Endodermal cell (in vitro differentiated cells): Measurements from ENCODE around the gene PUS3. TPM values are rescaled to one million over a fixed set of nuclear protein-coding genes. Genes with fewer than 3 reads are reported as not detected.

Experiments
- DNase-seq: peaks from one replicate; pipeline ENCODE4 v3.0.0-alpha.2; 2017
- H3K27ac ChIP-seq: 2 replicates; pipeline ENCODE4 v1.5.1; 2013; ENCODE audit warnings: mild to moderate bottlenecking, low read depth, low read length, moderate library complexity
- H3K27me3 ChIP-seq: 2 replicates; pipeline ENCODE4 v1.6.1; 2013; ENCODE audit warnings: mild to moderate bottlenecking, low read length, moderate library complexity; ENCODE audit not compliant: insufficient read depth, control insufficient read depth, poor library complexity, severe bottlenecking
- H3K36me3 ChIP-seq: 2 replicates; pipeline ENCODE4 v1.7.0; 2013; ENCODE audit warnings: mild to moderate bottlenecking, low read length, moderate library complexity; ENCODE audit not compliant: control insufficient read depth, insufficient read depth
- H3K4me1 ChIP-seq: one replicate; pipeline ENCODE4 v1.7.0; 2013; ENCODE audit warnings: low read length; ENCODE audit not compliant: control insufficient read depth, insufficient read depth
- H3K4me3 ChIP-seq: 2 replicates; pipeline ENCODE4 v1.5.1; 2013; ENCODE audit warnings: mild to moderate bottlenecking, low read length, moderate library complexity
- H3K9ac ChIP-seq: 2 replicates; pipeline ENCODE4 v1.6.1; 2013; ENCODE audit warnings: mild to moderate bottlenecking, low read length, moderate library complexity; ENCODE audit not compliant: poor library complexity, severe bottlenecking; ENCODE audit errors: extremely low read depth
- H3K9me3 ChIP-seq: 2 replicates; pipeline ENCODE4 v1.6.1; 2013; ENCODE audit warnings: mild to moderate bottlenecking, low read length, moderate library complexity; ENCODE audit not compliant: control insufficient read depth
- H3K27ac Mint-ChIP-seq: 2 replicates; pipeline ENCODE4 v1.8.0; 2020; ENCODE audit warnings: mixed read lengths
- H3K27me3 Mint-ChIP-seq: 2 replicates; pipeline ENCODE4 v1.8.0; 2021; ENCODE audit warnings: mild to moderate bottlenecking, mixed read lengths; ENCODE audit not compliant: insufficient read depth
- H3K36me3 Mint-ChIP-seq: 2 replicates; pipeline ENCODE4 v1.8.0; 2020; ENCODE audit warnings: low read depth, mixed read lengths
- H3K4me1 Mint-ChIP-seq: 2 replicates; pipeline ENCODE4 v1.8.0; 2020; ENCODE audit warnings: mixed read lengths
- H3K4me3 Mint-ChIP-seq: 2 replicates; pipeline ENCODE4 v1.8.0; 2020; ENCODE audit warnings: mild to moderate bottlenecking, moderate library complexity, mixed read lengths
- H3K9me3 Mint-ChIP-seq: 2 replicates; pipeline ENCODE4 v1.8.0; 2020; ENCODE audit warnings: mild to moderate bottlenecking, mixed read lengths
- WGBS, 2 experiments: methylation state at CpG; one replicate each; pipeline versions ENCODE4 v1.1.5 to v1.1.7; 2013; ENCODE audit warnings: missing lambda C conversion rate in 2 of 2, mixed read lengths in 1 of 2; ENCODE audit not compliant: insufficient coverage in 1 of 2, insufficient read length in 1 of 2; 5-methylcytosine and 5-hydroxymethylcytosine counted together
- total RNA-seq, 2 donors: library from RNA; stranded (reverse); fragmentation: NEBNext Ultra II Directional in 1 of 2; extraction: Animal tissue kit (Norgen Biotek cat#: 25700) in 1 of 2; gene quantifications; 2 replicates in 1 of 2; 3 replicates in 1 of 2; pipeline ENCODE4 v1.2.1, GENCODE V29; 2021
- TF ChIP-seq, protein P1 (sequence below): fragments of 200-600 bp; sonication (generic); conservative IDR thresholded peaks from 2 replicates; pipeline ENCODE4 v1.5.0; 2021; ENCODE audit warnings: antibody characterized with exemption, mild to moderate bottlenecking

The PUS3 gene
- total RNA-seq, 2 donors from 2014 or later: 12.6 to 13.7 TPM

DNA sequence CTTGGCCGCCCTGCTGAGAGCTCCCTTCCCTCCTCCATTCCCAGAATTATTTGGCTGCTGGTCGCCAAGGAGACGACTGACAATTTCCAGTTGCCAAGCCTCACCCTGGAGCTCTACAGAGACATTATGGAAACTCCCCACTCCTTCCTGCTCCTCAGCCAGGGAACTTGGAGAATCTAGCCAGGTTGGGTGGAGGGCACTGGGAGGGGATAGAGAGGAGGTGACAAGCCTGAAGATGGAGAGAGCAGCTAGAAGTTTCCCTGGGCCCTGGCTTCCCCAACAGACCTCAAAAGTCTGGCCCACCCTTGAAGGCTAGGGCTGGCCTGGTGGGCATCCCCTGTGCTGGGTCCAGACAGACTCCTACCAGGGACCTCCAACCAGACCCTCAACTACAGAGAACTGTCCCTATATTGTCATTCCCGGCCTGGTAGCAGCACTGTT, 36.1 kb upstream of the PUS3 start:
- H3K9me3 Mint-ChIP-seq: no peaks in the 10 kb centered on the region
- DNase-seq: peak; percentile 91
- TF ChIP-seq, protein P1, sequence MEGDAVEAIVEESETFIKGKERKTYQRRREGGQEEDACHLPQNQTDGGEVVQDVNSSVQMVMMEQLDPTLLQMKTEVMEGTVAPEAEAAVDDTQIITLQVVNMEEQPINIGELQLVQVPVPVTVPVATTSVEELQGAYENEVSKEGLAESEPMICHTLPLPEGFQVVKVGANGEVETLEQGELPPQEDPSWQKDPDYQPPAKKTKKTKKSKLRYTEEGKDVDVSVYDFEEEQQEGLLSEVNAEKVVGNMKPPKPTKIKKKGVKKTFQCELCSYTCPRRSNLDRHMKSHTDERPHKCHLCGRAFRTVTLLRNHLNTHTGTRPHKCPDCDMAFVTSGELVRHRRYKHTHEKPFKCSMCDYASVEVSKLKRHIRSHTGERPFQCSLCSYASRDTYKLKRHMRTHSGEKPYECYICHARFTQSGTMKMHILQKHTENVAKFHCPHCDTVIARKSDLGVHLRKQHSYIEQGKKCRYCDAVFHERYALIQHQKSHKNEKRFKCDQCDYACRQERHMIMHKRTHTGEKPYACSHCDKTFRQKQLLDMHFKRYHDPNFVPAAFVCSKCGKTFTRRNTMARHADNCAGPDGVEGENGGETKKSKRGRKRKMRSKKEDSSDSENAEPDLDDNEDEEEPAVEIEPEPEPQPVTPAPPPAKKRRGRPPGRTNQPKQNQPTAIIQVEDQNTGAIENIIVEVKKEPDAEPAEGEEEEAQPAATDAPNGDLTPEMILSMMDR: no peak
- Histone ChIP-seq H3K4me1 (peaks cover 6% of the 10 kb centered on the region), H3K27ac (peak overlapping the region; percentile 6), H3K9ac (no peak overlapping the region), H3K36me3 (no peaks in the 10 kb centered on the region), H3K27me3 (peaks cover 7% of the 10 kb centered on the region), H3K9me3 (no peaks in the 10 kb centered on the region), H3K4me3 (no peak overlapping the region)
- no peaks in the 10 kb centered on the region for H3K36me3 Mint-ChIP-seq
- peaks cover 29% of the 10 kb centered on the region for H3K4me1 Mint-ChIP-seq
- no peak overlapping the region for H3K27ac Mint-ChIP-seq
- no peak overlapping the region for H3K4me3 Mint-ChIP-seq
- WGBS, 2 experiments: 73 to 74% methylated on average over 2 to 4 of the region's 4 CpGs
- no peaks in the 10 kb centered on the region for H3K27me3 Mint-ChIP-seq

DNA sequence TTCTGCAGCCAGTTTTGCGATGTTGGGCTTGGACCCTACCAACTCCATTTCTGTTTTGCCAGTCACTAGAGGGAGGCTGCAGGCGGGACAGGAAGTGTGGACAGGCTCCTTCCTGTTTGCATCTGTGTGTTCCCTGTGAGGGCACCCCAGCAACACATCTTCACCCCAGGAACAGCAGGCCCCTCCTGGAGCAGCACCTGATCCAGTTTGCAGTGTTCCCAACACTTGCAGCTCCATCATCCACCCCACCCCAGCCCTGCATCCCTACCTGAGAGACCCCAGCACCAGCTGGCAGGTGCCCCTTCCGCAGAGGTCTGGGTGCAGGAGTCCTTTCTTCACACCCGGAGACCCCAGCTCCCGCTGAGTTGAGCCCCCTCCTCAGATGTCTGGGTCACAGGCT, 35.4 kb upstream of the PUS3 start:
- no peak overlapping the region for H3K27ac ChIP-seq
- no peak overlapping the region for H3K27ac Mint-ChIP-seq
- peaks cover 30% of the 10 kb centered on the region for H3K4me1 Mint-ChIP-seq
- no peak overlapping the region for H3K4me3 Mint-ChIP-seq
- 89 to 100% methylated on average over 3 to 5 of the region's 5 CpGs for WGBS, 2 experiments
- DNase-seq: peak; percentile 59
- H3K36me3 ChIP-seq: no peaks in the 10 kb centered on the region
- peaks cover 2% of the 10 kb centered on the region for H3K27me3 ChIP-seq
- no peaks in the 10 kb centered on the region for H3K36me3 Mint-ChIP-seq
- peaks cover 6% of the 10 kb centered on the region for H3K4me1 ChIP-seq
- no peak overlapping the region for H3K4me3 ChIP-seq
- TF ChIP-seq, protein P1: no peak
- no peaks in the 10 kb centered on the region for H3K9me3 Mint-ChIP-seq
- H3K27me3 Mint-ChIP-seq: no peaks in the 10 kb centered on the region
- H3K9ac ChIP-seq: no peak overlapping the region
- H3K9me3 ChIP-seq: no peaks in the 10 kb centered on the region

DNA sequence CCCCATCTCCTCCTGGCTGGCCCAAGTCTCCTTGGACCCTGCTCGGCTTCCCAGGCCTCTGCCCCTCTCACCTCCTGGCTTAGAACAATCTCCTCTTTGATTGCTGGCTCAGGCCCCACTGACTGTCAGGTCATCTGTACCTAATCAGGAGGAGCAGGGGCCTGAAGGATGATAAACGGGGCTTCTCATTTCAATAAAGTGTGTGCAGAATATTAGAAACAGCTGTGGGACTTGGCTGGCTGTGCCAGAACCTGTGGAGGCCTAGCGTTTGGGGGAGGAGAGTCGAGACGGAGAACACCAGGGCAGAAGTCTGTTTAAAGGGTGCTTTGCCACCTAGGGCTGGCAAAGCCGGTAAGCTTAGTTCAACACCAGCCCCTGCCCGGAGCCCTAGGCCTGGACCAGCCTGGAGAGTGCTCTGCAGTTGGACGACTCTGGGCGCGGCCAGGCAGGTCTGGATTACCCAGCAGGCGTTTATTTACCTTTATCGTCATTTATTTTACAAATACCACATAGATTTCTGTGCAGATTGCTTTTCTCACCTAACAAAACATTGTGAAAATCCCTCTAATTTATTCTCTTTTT, 32.7 kb upstream of the PUS3 start:
- no peaks in the 10 kb centered on the region for H3K9me3 Mint-ChIP-seq
- Histone ChIP-seq H3K9ac (no peak overlapping the region), H3K27ac (no peak overlapping the region), H3K36me3 (no peaks in the 10 kb centered on the region), H3K4me1 (peaks cover 6% of the 10 kb centered on the region), H3K27me3 (peaks cover 18% of the 10 kb centered on the region), H3K9me3 (no peaks in the 10 kb centered on the region), H3K4me3 (no peak overlapping the region)
- TF ChIP-seq, protein P1: no peak
- no peak overlapping the region for H3K4me3 Mint-ChIP-seq
- H3K27me3 Mint-ChIP-seq: peaks cover 3% of the 10 kb centered on the region
- 87 to 95% methylated on average over 9 to 12 of the region's 12 CpGs for WGBS, 2 experiments
- H3K4me1 Mint-ChIP-seq: peaks cover 25% of the 10 kb centered on the region
- no peak for DNase-seq
- H3K36me3 Mint-ChIP-seq: no peaks in the 10 kb centered on the region
- no peak overlapping the region for H3K27ac Mint-ChIP-seq
